Astrocyte (in vitro differentiated cells and primary cell): ENCODE data around the gene OR2B2. TPM values are rescaled to one million over a fixed set of nuclear protein-coding genes. Genes with fewer than 3 reads are reported as not detected.
A peak's percentile ranks its signal among the peaks of the same experiment; 100 is the strongest.

ENCODE experiments used
- DNase-seq: peaks from one replicate; pipeline ENCODE4 v3.0.0-alpha.2; 2010; ENCODE audit warnings: low read depth
- FAIRE-seq: peaks from 2 replicates; lab custom pipeline; 2011; peaks lifted over from hg19 to GRCh38; lab: Jason Lieb, UNC
- H2AFZ ChIP-seq: 2 replicates; pipeline ENCODE4 v1.6.0; 2012; ENCODE audit warnings: low read depth, low read length, inconsistent platforms
- H3K27ac ChIP-seq: 2 replicates; pipeline ENCODE4 v1.5.1; 2011; ENCODE audit warnings: low read depth, low read length, inconsistent platforms
- H3K27me3 ChIP-seq: 2 replicates; pipeline ENCODE4 v1.6.0; 2011; ENCODE audit warnings: low read length, inconsistent platforms; ENCODE audit not compliant: insufficient read depth
- H3K36me3 ChIP-seq: 2 replicates; pipeline ENCODE4 v1.5.1; 2011; ENCODE audit warnings: low read length, inconsistent platforms; ENCODE audit not compliant: insufficient read depth
- H3K4me1 ChIP-seq: 2 replicates; pipeline ENCODE4 v1.5.1; 2011; ENCODE audit warnings: low read length, inconsistent platforms; ENCODE audit not compliant: insufficient read depth
- H3K4me2 ChIP-seq: 2 replicates; pipeline ENCODE4 v1.6.0; 2012; ENCODE audit warnings: low read length, inconsistent platforms
- H3K4me3 ChIP-seq: 2 replicates; pipeline ENCODE4 v1.5.1; 2011; ENCODE audit warnings: low read depth, mild to moderate bottlenecking, low read length, inconsistent platforms; ENCODE audit not compliant: insufficient read depth
- H3K79me2 ChIP-seq: 2 replicates; pipeline ENCODE4 v1.6.0; 2012; ENCODE audit warnings: mild to moderate bottlenecking, low read length, inconsistent platforms; ENCODE audit not compliant: insufficient read depth
- H3K9ac ChIP-seq: 2 replicates; pipeline ENCODE4 v1.6.0; 2012; ENCODE audit warnings: mild to moderate bottlenecking, low read length, inconsistent platforms
- H3K9me3 ChIP-seq: 2 replicates; pipeline ENCODE4 v1.5.1; 2012; ENCODE audit warnings: low read depth, mild to moderate bottlenecking, low read length, inconsistent platforms; ENCODE audit not compliant: insufficient read depth
- H4K20me1 ChIP-seq: 2 replicates; pipeline ENCODE4 v1.6.0; 2012; ENCODE audit warnings: low read length, inconsistent platforms; ENCODE audit not compliant: insufficient read depth
- H3K27ac Mint-ChIP-seq: one replicate; pipeline ENCODE4 v1.8.0; 2021; ENCODE audit warnings: mild to moderate bottlenecking, mixed read lengths; ENCODE audit not compliant: unreplicated experiment
- H3K27me3 Mint-ChIP-seq: one replicate; pipeline ENCODE4 v1.8.0; 2021; ENCODE audit warnings: low read depth, mixed read lengths; ENCODE audit not compliant: unreplicated experiment
- H3K36me3 Mint-ChIP-seq: one replicate; pipeline ENCODE4 v1.8.0; 2021; ENCODE audit warnings: low read depth, mixed read lengths; ENCODE audit not compliant: unreplicated experiment
- H3K4me1 Mint-ChIP-seq: one replicate; pipeline ENCODE4 v1.8.0; 2021; ENCODE audit warnings: low read depth, mixed read lengths; ENCODE audit not compliant: unreplicated experiment
- H3K4me3 Mint-ChIP-seq: one replicate; pipeline ENCODE4 v1.8.0; 2021; ENCODE audit warnings: mild to moderate bottlenecking, moderate library complexity, mixed read lengths; ENCODE audit not compliant: unreplicated experiment
- H3K9me3 Mint-ChIP-seq: one replicate; pipeline ENCODE4 v1.8.0; 2021; ENCODE audit warnings: mild to moderate bottlenecking, mixed read lengths; ENCODE audit not compliant: unreplicated experiment
- CTCF ChIP-seq: IDR thresholded peaks from 2 replicates; pipeline ENCODE4 v1.5.1; 2011; ENCODE audit warnings: low read depth, mild to moderate bottlenecking, inconsistent platforms, low read length, moderate library complexity; ENCODE audit not compliant: insufficient read depth
- EZH2 ChIP-seq: IDR thresholded peaks from 2 replicates; pipeline ENCODE4 v1.6.1; 2012; ENCODE audit warnings: mild to moderate bottlenecking, low read length, inconsistent platforms; ENCODE audit not compliant: insufficient read depth
- total RNA-seq: library from RNA; stranded (reverse); gene quantifications from 2 replicates; pipeline ENCODE4 v1.2.1, GENCODE V29; 2021

Gene OR2B2
- total RNA-seq, 1 donor from 2014 or later: not detected

- DNase-seq: no peak
- Histone ChIP-seq H3K79me2 (no peaks in the 10 kb centered on the region), H3K27me3 (no peaks in the 10 kb centered on the region), H3K36me3 (no peaks in the 10 kb centered on the region), H3K4me2 (no peak overlapping the region), H2AFZ (no peak overlapping the region), H3K27ac (no peak overlapping the region), H3K9me3 (no peaks in the 10 kb centered on the region), H4K20me1 (peaks cover 3% of the 10 kb centered on the region), H3K4me3 (no peak overlapping the region), H3K9ac (no peak overlapping the region), H3K4me1 (peaks cover 3% of the 10 kb centered on the region)
- H3K27ac Mint-ChIP-seq: no peak overlapping the region
- no peaks in the 10 kb centered on the region for H3K36me3 Mint-ChIP-seq
- no peaks in the 10 kb centered on the region for H3K4me1 Mint-ChIP-seq
- H3K27me3 Mint-ChIP-seq: no peaks in the 10 kb centered on the region
- no peaks in the 10 kb centered on the region for H3K9me3 Mint-ChIP-seq
- no peak for TF ChIP-seq CTCF
- no peak for TF ChIP-seq EZH2
- no peak overlapping the region for H3K4me3 Mint-ChIP-seq
- no peak for FAIRE-seq
Measured at GRCh38 chr6:27899543-27899942, 12.7 kb downstream of the OR2B2 start.

DNA sequence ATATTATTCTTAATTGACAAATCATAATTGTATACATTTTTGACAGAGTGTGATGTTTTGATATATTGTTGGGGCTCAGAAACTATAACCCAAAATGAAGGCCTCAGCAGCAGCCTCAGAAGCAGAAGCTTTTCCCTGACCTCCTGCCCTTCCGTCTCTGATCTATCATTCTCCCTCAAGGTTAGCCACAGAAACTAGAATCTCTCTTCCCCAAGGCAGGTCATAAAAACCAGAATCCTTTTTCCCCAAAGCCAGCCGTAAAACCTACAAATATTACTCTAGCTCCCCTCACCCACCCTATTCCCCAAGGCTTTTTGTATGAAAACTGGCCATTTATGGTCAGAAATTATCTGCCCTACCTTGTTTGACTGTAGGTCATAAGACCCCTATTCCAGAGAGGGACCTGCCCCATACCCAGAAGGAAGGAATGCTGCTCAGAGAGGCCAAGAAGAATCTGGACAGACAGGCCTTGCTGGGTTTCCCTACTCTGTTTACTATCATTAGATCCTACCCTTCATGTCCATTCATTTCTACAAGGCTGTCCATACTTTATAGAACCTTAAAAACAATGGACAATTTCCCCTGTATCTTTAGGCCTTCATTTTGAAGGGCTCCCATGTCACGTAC is 14.5 kb downstream of the OR2B2 start:
- no peak overlapping the region for H3K27ac ChIP-seq
- H3K36me3 ChIP-seq: no peaks in the 10 kb centered on the region
- TF ChIP-seq EZH2: no peak
- TF ChIP-seq CTCF: no peak
- H2AFZ ChIP-seq: no peak overlapping the region
- Mint-ChIP-seq H3K27me3 (no peaks in the 10 kb centered on the region), H3K27ac (peak overlapping the region; percentile 38), H3K4me3 (no peak overlapping the region), H3K9me3 (no peaks in the 10 kb centered on the region), H3K36me3 (no peaks in the 10 kb centered on the region), H3K4me1 (no peaks in the 10 kb centered on the region)
- no peak for DNase-seq
- H3K9me3 ChIP-seq: no peaks in the 10 kb centered on the region
- no peak overlapping the region for H3K4me2 ChIP-seq
- H3K4me3 ChIP-seq: no peak overlapping the region
- H4K20me1 ChIP-seq: peaks cover 3% of the 10 kb centered on the region
- peaks cover 3% of the 10 kb centered on the region for H3K4me1 ChIP-seq
- H3K79me2 ChIP-seq: no peaks in the 10 kb centered on the region
- no peak overlapping the region for H3K9ac ChIP-seq
- no peak for FAIRE-seq
- H3K27me3 ChIP-seq: no peaks in the 10 kb centered on the region

DNA sequence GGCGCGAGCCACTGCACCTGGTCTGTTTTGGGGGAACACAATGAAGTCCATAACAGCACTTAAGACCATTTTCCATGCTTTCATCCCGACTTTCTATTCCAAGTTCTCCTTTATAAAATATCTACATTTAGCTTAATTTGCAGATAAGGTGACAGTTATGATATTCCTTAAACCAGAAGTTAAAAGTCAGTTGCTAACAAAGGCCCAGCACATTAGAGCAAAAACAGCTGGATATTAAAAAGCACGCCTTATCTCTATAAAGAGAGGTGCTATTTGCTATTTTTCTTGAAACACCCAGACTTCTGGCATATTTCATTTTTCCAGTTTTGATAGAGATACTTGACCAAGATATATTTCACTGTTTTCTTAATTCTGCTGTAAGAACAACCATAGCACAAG is 15.8 kb downstream of the OR2B2 start:
- TF ChIP-seq CTCF (no peak), EZH2 (no peak)
- H3K36me3 Mint-ChIP-seq: no peaks in the 10 kb centered on the region
- H3K9ac ChIP-seq: peak overlapping the region; percentile 93
- H2AFZ ChIP-seq: no peak overlapping the region
- H3K9me3 Mint-ChIP-seq: no peaks in the 10 kb centered on the region
- no peak overlapping the region for H3K4me3 Mint-ChIP-seq
- no peak for DNase-seq
- no peak for FAIRE-seq
- H3K27ac Mint-ChIP-seq: no peak overlapping the region
- no peaks in the 10 kb centered on the region for H3K79me2 ChIP-seq
- H3K9me3 ChIP-seq: no peaks in the 10 kb centered on the region
- no peaks in the 10 kb centered on the region for H4K20me1 ChIP-seq
- no peak overlapping the region for H3K27ac ChIP-seq
- no peaks in the 10 kb centered on the region for H3K36me3 ChIP-seq
- H3K4me3 ChIP-seq: no peak overlapping the region
- H3K27me3 Mint-ChIP-seq: no peaks in the 10 kb centered on the region
- peaks cover 3% of the 10 kb centered on the region for H3K4me1 ChIP-seq
- peaks cover 4% of the 10 kb centered on the region for H3K4me1 Mint-ChIP-seq
- H3K4me2 ChIP-seq: peak overlapping the region; percentile 96
- H3K27me3 ChIP-seq: no peaks in the 10 kb centered on the region
